GM10266 (cell line): ENCODE results near the gene EPB41L2.
"Not testable (repeated sequence)": the region's sequence is repeated elsewhere in the genome, so short reads cannot be mapped to it uniquely, and the experiment has no call there.

Source experiments
- DNase-seq: peaks from one replicate; pipeline ENCODE4 v3.0.0; 2012; ENCODE audit errors: extremely low spot score
- CTCF ChIP-seq: IDR thresholded peaks from 2 replicates; pipeline ENCODE4 v1.5.1; 2012; ENCODE audit warnings: mild to moderate bottlenecking, low read depth; ENCODE audit not compliant: control insufficient read depth, insufficient read depth; ENCODE audit errors: missing control alignments

EPB41L2 gene

GRCh38 chr6:130929036-130929678 is 133.9 kb downstream of the EPB41L2 start:
- no peak for TF ChIP-seq CTCF
- DNase-seq: no peak

- TF ChIP-seq CTCF: no peak
- DNase-seq: no peak
Observed at GRCh38 chr6:130928158-130928912, 134.7 kb downstream of the EPB41L2 start.

- no peak for DNase-seq
- no peak for TF ChIP-seq CTCF
Observed at GRCh38 chr6:130927305-130927704, 135.7 kb downstream of the EPB41L2 start.

- no peak for TF ChIP-seq CTCF
- DNase-seq: no peak
Observed at GRCh38 chr6:130923350-130923749, 139.7 kb downstream of the EPB41L2 start.

GRCh38 chr6:130922922-130923321 is 140.1 kb downstream of the EPB41L2 start:
- TF ChIP-seq CTCF: no peak
- no peak for DNase-seq

GRCh38 chr6:130920969-130921368 is 142.1 kb downstream of the EPB41L2 start:
- no peak for DNase-seq
- TF ChIP-seq CTCF: no peak

GRCh38 chr6:130918171-130918570 is 144.9 kb downstream of the EPB41L2 start:
- no peak for TF ChIP-seq CTCF
- DNase-seq: no peak

- DNase-seq: not testable (repeated sequence)
Observed at GRCh38 chr6:130915606-130916005, 147.4 kb downstream of the EPB41L2 start.
